Amniotic stem cell (primary cell): ENCODE data around the gene GPX5.
"Not testable (repeated sequence)": the region's sequence is repeated elsewhere in the genome, so short reads cannot be mapped to it uniquely, and the experiment has no call there.

Source experiments
- DNase-seq: peaks from one replicate; lab custom pipeline; 2025; lab: John Stamatoyannopoulos, UW

GPX5 gene, protein sequence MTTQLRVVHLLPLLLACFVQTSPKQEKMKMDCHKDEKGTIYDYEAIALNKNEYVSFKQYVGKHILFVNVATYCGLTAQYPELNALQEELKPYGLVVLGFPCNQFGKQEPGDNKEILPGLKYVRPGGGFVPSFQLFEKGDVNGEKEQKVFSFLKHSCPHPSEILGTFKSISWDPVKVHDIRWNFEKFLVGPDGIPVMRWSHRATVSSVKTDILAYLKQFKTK

DNA sequence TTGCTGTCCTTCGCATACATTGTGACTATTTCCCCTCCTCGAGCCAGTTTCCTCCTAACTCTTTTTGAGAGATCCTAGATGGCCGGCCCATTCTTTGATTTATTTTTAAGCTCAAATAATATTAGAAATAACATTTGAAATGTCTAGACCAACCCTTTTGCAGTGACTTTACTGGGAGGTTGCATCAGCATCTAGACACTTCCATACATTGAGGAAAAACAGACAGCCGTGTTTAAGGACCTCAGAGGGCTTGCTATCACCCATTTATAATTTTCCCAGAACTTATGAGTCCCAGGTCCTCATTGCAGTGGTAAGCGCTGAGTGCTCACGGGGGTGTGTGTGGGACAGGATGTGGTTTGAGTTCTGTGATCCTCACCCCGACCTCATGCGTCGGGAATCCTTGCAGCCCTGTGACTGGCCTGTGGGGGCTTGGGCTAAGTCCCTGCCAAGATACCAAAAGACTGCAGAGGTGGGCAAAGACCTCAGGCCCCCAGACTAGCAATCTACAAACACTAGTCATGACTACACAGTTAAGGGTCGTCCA is at the start of gene GPX5:
GPX5 (plus strand) TSS at position 386 of the 544 bp plus-strand sequence; CDS start at position 519, 133 bp downstream.
- DNase-seq: no peak

DNA sequence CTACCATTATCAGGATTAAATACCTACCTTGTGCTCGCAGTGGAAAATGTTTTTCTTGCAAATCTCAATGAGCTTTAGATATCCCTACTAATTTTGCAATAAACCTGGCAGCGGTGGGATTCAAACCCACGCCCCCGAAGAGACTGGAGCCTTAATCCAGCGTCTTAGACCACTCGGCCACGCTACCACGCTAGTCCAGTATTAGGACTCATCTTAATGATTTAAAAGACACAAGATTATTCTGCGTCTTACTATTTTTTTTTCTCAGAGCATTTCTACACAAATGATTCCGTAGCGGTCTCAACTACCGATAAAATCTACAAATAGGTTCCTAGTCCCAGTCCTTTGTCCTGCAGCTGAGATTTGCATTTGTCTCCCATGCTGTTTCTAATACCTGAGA is 47.2 kb upstream of the GPX5 start:
- DNase-seq: no peak

DNA sequence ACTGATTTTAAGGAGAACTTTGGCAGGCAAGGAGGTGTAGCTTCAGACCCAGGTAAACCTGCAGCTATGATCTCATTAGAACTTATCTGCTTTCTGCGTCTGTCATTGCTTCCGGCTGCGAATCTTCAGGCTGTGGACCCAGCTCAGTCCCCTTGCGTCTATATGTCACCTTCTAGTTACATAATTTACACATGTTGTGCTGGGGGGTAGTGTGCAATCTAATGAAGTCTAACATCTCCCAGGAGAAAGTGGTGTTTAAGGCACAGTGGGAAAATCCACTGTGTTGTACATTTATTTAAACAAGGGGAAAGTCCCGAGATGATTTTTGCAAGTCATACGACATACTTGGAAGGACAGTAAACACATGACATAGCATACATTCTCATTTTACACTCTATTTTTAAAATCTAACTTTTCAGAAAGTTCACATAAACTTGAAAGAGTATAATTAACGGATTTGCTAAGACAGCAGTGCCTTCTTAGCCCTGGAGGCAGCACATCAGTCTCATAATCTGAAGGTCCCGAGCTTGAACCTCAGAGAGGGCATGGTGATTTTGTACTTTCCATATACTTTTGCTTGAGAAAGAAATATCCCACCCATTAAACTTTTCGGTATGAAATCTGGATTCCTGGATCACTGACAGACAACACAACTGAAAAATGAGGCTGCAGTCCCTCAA is 45.3 kb upstream of the GPX5 start:
- no peak for DNase-seq

DNA sequence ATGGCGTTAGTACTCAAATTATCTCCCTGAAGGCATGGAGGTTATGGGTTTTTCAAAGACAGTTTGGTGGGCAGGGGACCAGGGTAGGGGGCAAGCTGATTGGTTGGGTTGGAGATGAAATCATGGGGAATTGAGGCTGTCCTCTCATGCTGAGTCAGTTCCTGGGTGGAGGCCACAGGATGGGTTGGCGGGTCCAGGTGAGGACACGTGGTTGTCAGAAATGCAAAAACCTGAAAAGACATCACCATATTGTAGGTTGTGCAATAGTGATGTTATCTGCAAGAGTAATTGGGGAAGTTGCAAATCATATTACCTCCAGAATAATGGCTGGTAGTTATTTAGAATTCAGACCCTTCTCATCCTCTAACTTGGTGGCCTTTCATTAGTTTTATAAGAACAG is 40.2 kb upstream of the GPX5 start:
- DNase-seq: no peak

DNA sequence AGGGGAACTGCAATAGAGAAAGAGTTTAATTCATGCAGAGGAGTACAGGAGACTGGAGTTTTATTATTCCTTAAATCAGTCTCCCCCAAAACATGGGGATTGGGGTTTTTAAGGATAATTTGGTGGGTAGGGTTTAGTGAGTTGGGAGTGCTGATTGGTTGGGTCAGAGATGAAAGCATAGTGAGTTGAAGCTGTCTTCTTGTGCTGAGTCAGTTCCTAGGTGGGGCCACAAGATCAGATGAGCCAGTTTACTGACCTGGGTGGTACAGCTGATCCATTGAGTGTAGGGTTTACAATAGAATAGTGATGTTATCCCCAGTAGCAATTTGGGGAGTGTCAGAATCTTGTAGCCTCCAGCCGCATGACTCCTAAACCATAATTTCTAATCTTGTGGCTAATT is 39.1 kb upstream of the GPX5 start:
- DNase-seq: no peak

DNA sequence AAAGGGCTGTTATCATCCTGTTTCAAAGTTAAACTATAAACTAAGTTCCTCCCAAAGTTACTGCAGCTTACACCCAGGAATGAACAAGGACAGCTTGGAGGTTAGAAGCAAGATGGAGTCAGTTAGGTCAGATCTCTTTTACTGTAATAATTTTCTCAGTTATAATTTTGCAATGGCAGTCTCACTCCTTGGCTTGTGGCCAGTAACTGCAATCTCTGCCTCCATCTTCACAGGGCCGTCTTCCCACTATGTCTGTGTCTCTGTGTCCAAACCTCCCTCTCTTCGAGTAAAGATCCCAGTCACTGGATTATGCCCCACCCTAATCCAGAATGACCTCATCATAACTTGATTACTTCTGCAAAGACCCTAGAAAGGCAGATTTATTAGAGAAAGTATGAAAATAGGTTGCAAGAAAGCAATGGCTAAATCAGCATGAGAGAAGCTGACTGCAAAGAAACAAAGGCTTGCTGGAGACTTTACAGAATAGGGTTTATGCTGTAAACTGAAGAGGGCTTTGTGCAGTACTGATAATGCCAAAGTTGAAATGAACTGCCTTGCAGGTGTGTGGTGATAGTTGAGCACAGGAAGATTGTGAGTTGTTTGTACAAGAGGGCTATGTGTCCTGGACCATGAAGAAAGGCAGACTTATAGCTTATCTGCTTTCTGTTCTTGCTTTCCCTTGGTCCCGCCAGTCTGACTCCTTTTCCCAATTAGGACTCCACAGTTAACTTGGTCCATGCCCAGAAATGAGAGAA is 38.5 kb upstream of the GPX5 start:
- no peak for DNase-seq

DNA sequence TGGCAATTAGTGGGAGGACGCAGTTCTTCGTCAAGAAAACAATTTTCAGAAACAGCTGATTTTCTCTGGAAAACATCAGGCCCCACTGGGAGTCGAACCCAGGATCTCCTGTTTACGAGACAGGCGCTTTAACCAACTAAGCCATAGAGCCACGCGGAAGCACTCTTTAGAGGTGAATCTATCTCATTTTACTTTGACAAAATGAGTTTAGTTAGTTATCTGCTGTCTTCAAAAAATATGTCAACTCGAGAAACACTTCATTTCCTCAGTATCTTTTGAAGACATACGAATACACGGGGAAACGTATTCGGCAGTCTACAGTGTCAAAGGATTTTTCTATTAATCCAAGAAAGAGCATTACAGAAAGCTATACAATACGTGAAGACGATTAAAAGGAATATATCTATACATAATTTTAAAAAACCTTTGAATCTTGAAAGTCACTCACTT is 36.7 kb upstream of the GPX5 start:
- peak; percentile 54 for DNase-seq

DNA sequence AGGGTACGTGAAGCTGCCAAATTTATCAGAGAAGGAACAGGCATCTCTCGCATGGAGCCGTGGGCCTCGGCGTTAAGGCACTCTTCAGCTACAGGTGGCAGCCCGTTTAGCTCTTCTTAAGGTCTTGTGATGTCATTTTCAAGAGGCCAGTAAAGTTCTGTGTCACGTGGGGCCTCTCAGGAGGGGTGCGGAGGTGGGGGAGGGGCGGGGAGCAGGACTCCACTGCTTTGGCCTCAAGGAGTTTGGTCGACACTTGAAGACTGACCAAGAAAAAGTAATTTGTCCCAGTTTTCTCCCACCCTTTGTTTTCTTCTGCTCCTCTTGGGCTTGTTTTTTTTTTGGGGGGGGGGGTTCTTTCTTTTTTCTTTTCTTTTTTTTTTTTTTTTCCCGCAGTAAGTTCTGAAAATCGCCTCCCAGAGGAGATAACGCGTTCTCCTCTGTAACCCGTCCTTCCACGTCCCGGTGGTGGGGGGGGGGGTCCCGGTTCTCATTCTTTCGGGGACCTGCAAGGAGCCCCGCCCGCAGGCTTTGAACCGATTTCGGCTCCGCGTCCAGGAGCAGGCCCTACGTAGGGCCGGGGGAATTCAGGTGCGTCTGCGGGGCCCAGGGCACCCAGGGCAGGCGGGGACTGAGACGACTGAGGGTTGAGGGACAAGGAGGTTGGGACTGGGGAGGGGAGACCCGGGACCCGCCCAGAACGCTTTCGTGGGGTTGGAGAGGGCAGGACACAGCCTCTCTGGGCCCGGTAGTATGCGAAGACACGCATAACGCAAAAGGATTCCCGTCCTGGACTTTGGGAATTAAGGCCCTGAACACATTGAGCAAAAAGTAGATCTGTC is 36.1 kb upstream of the GPX5 start:
- DNase-seq: peak; percentile 75

DNA sequence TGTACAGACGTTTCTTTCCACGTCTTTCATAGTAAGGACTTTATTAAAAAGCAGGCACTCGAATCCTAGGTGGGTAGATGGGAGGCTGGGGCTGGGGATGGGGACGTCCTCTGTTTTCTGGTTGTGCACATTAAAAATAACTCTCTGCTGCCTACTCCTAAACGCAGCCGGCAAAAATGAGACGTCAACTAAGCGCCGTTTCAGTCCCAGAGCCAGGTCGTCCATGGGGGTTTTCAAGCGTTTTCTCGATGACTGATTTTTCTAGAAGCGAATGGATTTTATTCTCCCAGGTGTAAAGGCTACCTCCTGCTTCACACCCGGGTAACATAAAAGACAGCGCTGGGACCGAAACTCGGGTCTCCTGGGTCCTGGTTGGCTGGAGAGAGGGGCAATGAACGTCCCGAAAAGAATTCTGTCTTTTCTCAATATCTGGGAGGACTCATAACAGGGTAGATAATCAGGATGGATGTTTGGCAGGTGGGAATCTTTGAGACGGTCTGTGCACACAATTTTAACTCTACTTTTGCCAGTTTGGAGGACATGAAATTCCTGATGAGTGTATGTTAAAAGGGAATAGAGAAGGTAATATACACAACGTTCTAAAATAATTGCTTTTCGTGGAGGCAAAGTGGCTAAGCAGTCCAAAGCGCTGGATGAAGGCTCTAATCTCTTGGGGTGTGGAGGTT is 35.3 kb upstream of the GPX5 start:
- no peak for DNase-seq

DNA sequence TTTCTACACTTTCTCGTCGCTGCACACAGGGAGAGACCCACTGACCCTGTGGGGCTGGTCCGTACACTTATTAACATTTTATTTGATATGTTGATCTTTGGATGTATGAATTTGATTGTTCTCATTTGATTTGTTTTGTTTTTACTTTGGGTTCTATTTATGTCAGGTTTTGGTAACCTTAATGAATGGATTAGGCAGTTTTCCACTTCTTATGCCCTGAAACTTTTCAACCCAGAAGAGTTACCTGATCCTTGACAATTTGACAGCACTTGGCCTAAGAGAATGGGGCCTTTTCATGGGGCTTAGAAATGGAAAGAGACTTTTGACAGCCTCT is 33.7 kb upstream of the GPX5 start:
- no peak for DNase-seq

DNA sequence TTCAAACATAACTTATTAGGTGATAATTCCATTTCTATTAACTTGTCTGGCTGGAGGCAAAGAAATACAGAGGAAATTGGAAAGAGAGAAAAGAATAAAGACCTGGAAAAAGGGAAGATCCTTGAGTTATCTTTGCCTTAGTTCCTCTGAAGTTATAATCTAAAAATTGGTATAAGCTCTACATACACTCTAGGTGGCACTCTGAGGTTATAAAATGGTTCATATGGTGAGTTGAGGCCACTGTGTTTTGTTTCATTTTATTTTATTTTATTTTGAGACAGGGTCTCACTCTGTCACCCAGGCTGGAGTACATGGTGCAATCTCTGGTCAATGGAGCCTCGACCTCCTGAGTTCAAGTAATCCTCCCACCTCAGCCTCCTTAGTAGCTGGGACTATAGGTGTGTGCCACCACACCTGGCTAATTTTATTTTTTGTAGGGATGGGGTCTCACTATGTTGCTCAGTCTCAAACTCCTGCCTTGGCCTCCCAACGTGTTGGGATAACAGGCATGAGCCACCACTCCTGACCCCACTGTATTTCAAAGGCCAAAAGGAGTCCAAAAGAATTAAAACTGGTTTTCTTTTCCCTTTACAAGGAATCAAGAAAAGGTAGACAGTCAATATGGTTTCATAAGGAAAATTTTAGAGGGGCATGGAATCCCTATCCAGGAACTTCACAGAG is 29.4 kb upstream of the GPX5 start:
- no peak for DNase-seq

DNA sequence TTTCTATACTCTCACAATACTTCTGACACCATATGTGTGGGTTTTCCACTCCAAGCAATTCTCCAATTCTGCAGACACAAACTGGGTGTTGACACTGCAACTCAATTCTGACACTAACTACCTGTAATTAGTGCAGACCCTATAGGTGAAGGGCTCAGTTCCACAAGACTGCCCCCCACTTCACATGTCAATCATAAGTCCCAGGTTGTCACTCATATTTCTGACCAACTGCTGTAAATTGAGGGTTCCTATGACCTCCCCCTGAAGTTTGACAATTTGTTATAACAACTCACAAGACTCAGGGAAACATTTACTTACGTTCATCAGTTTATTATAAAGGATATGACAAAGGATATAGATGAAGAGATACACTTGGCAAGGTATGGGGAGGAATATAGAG is 28.4 kb upstream of the GPX5 start:
- DNase-seq: no peak

DNA sequence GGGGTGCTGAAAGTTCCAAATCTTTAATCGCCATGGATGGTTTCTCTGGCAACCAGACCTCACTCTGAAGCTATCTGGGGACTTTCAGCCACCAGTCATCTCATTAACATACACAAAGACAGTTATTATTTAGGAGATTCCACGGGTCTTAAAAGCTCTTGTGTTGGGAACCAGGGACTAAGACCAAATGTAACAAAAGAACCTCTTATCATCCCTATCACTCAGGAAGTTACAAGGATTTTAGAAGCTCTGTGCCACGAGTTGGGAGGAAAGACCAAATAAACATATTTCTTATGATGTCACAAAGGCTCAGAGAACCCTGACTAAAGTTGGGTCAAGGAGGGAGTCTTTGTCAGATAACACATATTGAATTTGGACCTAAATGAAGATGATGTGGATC is 27.8 kb upstream of the GPX5 start:
- no peak for DNase-seq

DNA sequence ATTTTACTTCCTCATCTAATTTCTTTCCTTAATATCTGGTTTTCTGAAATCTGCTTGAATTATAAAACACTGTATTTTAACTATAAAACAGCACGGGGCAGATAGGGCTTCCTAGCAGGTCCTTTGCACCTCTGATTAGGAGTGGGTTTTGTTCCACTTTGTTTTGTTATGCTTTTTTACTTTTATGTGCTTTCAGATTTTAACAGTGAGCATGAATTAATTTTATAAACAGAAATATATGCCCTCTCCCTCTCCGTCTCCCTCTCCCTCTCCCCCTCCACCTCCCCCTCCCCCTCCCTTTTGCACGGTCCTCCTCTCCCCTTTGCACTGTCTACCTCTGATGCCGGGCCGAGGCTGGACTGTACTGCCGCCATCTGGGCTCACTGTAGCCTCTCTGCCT is 24.4 kb upstream of the GPX5 start:
- DNase-seq: no peak

DNA sequence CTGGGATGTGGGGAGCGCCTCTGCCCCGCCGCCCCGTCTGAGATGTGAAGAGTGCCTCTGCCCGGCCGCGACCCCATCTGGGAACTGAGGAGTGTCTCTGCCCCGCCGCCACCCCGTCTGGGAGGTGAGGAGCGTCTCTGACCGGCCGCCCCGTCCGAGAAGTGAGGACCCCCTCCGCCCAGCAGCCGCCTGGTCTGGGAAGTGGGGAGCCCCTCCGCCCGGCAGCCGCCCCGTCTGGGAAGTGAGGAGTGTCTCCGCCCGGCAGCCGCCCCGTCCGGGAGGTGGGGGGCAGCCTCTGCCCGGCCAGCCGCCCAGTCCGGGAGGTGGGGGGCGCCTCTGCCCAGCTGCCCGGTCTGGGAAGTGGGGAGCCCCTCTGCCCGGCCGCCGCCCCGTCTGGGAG is 23.5 kb upstream of the GPX5 start:
- not testable (repeated sequence) for DNase-seq

DNA sequence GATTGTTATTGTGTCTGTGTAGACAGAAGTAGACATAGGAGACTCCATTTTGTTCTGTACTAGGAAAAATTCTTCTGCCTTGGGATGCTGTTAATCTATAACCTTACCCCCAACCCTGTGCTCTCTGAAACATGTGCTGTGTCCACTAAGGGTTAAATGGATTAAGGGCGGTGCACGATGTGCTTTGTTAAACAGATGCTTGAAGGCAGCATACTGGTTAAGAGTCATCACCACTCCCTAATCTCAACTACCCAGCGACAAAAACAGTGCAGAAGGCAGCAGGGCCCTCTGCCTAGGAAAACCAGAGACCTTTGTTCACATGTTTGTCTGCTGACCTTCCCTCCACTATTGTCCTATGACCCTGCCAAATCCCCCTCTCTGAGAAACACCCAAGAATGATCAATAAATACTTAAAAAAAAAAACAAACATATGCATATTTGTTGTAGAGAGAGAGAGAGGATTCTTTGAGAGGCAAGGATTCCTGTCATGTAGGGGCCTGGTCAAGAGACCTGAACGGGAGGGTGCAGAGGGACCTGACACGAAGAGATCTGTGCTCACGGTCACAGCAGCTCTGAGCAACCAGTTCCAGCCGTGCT is 22.9 kb upstream of the GPX5 start:
- not testable (repeated sequence) for DNase-seq

DNA sequence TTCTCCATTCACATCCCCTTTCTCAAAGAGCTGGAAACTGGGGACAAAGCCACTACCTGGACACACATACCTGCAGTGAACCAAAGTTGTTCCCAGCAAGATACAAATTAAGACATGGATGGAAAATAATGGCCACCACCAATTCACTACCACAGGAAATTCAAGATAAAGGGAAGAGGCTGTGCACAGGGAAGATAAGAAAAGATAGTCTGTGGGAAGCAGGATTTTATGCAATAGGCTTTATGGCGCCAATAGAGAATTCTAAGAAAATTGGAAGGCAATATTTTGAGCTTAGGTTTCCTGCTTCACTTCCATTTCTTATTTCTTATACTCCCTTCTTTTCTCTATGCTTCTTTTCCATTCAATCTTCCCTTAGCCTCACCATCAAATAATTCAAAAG is 19.9 kb upstream of the GPX5 start:
- no peak for DNase-seq

DNA sequence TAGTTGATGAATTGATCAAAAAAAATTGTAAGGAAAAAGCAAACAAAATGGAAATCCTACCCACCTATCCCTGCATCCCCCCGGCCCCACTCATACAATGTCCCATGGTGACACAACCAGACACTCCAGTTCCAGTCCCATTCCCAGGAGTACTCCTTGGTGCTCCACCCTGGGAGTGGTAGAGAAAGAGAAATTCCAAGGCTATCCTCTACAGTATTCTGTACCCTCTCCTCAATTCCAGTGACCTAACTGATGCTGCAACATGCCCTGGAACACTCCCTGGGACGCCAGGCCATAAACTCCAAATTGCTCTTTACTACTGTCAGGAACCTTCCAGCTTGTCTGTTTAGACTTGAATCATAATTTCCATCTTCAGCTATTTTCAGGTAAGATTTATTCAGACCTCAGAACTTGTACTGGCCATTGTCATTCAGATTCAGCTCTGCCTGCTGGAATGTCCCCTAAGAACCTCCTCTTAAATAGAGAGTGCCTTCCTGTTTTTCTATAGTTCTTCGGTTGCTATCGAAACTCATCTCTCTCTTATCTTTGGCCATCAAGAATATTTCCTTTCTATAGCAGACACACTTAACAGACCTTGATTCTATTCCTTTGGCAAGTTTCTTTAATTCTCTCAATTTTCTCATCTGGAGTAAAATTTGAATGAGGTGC is 18.7 kb upstream of the GPX5 start:
- no peak for DNase-seq

DNA sequence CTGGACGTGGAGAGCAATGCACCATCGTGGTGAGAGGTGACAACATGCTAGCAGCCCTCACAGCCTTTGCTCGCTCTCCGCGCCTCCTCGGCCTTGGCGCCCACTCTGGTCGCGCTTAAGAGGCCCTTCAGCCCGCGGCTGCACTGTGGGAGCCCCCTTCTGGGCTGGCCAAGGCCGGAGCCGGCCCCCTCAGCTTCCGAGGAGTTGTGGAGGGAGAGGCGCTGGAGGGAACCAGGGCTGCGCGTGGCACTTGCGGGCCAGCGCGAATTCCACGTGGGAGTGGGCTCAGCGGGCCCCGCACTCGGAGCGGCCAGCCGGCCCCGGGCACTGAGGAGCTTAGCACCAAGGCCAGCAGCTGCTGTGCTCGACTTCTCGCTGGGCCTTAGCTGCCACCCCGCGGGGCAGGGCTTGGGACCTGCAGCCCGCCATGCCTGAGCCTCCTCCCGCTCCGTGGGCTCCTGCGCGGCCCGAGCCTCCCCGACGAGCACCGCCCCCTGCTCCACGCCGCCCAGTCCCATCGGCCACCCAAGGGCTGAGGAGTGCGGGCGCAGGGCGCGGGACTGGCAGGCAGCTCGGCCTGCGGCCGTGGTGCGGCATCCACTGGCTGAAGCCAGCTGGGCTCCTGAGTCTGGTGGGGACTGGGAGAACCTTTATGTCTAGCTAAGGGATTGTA is 13.9 kb upstream of the GPX5 start:
- no peak for DNase-seq
